ENCODE measurements around the gene GNAZ. TPM values are rescaled to one million over a fixed set of nuclear protein-coding genes. Genes with fewer than 3 reads are reported as not detected.

GNAZ gene
- total and polyA plus RNA-seq, 8 donors: 1.7 to 4.7 (median 3.9) TPM

DNA sequence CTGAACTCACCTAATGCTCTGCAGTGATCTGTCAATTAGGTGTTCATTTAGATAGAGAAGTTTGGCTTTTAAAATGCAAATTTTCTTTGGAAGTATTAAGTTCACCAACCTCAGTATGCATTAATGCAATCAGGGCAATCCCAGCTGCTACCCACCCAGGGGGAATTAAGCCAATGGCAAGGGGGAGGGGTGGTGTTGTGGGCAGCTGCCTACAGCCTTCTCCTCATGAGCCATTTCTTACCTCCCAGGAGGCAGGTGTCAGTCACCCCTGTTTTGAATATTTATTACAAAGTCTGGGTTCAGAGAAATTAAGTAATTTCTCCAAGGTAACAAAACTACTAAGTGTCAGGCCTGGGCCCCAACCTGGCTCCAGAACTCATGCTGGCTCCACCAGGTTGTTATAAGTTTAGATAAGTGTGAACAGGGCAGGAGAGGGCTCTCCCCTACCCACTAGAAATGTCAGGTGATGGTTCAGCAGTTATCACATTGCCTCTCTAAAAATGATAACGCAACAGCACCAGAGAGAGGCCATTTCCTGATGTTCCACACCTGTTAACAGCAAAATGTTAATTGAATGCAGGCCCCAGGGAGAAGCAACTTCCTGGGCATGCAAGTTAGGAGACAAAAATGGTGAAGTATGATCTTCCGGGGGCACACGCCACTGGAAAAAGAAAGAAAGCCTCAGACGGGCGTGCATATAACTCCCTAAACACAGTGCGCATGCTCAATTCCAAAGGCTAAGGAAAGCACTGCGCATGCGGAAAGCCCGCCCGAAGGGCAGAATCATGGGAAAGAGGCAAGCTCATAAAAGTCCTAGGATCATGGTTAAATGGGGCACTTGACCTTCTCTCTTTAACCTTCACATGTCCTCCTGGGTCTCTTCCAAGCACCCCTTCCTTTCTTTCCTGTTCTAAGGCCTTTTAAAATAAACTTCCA is 35.4 kb upstream of the GNAZ start:
- no peak for ATAC-seq
- intact Hi-C loops (cut with DNase I): no loop called here
- H3K27me3 ChIP-seq: peaks cover 0 to 5% of the 10 kb centered on the region in 2 donors

GRCh38 chr22:23035557-23036277 is 34.6 kb upstream of the GNAZ start:
- intact Hi-C loops (cut with DNase I): no loop called here
- Histone ChIP-seq H3K4me1 (no peaks in the 10 kb centered on the region), H3K4me3 (no peak overlapping the region), H3K9me3 (no peaks in the 10 kb centered on the region), H3K27me3 (peaks cover 0 to 5% of the 10 kb centered on the region in 2 donors), H3K27ac (no peak overlapping the region), H3K36me3 (no peaks in the 10 kb centered on the region)
- DNase-seq: no peak
- TF ChIP-seq, protein P1, sequence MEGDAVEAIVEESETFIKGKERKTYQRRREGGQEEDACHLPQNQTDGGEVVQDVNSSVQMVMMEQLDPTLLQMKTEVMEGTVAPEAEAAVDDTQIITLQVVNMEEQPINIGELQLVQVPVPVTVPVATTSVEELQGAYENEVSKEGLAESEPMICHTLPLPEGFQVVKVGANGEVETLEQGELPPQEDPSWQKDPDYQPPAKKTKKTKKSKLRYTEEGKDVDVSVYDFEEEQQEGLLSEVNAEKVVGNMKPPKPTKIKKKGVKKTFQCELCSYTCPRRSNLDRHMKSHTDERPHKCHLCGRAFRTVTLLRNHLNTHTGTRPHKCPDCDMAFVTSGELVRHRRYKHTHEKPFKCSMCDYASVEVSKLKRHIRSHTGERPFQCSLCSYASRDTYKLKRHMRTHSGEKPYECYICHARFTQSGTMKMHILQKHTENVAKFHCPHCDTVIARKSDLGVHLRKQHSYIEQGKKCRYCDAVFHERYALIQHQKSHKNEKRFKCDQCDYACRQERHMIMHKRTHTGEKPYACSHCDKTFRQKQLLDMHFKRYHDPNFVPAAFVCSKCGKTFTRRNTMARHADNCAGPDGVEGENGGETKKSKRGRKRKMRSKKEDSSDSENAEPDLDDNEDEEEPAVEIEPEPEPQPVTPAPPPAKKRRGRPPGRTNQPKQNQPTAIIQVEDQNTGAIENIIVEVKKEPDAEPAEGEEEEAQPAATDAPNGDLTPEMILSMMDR (IDR thresholded peaks at IDR 0.05): no peak
- ATAC-seq: no peak

More for the DNA sequence above, 35.4 kb upstream of the GNAZ start:
- H3K36me3 ChIP-seq: no peaks in the 10 kb centered on the region
- no peaks in the 10 kb centered on the region for H3K9me3 ChIP-seq
- TF ChIP-seq, protein P1 (IDR thresholded peaks at IDR 0.05): no peak
- no peak overlapping the region for H3K27ac ChIP-seq
- H3K4me1 ChIP-seq: no peaks in the 10 kb centered on the region
- no peak overlapping the region for H3K4me3 ChIP-seq
- no peak for DNase-seq

- Histone ChIP-seq H3K36me3 (no peaks in the 10 kb centered on the region), H3K4me1 (no peaks in the 10 kb centered on the region), H3K27ac (no peak overlapping the region), H3K4me3 (no peak overlapping the region), H3K27me3 (peaks cover 0 to 5% of the 10 kb centered on the region in 2 donors), H3K9me3 (no peaks in the 10 kb centered on the region)
- TF ChIP-seq, protein P1 (IDR thresholded peaks at IDR 0.05): no peak
- DNase-seq (no peak), ATAC-seq (no peak)
- intact Hi-C loops (cut with DNase I): no loop called here
These were observed 33.5 kb upstream of the GNAZ start for GRCh38 chr22:23036684-23037428.

DNA sequence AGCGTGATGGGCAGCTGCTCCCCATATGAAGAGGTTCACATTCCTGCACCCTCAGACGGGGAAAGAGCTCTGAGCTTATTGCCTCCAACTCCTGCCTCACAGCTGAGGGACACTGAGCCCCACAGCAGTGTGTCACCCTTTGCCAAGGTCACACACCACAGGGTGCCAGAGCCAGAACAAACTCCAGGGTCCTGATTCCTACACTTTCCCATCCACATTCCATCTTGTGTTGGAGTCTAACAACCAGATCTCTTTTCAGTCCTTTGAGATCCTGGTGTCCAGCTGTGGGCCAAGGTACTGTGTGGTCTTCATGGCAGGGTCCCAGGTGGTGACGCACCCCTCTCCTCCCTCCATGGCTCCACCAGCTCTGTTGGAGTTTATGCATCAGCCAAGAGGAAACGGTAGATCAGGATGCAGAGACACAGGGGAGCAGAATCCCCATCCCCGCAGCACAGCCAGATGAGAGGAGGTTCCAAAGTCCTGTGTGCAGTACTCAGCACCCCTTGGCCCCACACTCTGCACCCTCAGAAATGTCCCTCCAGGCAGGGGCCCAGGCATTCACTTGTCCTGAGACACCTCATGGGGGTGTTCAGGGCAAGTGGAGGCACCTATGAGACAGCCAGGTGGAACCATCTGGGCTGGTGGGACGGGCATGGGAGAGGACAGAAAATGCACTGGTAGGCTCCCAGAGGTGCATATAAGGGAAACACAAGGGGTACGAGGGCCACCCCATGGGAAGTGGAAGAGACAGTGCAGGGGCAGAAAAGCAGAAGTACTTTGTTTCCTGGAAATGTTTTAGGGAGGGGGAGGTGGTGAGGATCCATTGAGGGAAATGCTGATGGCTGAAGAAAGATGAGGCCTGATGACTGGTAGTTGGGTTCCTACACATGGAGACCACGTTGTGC is 32.6 kb upstream of the GNAZ start:
- no peak overlapping the region for H3K27ac ChIP-seq
- no peaks in the 10 kb centered on the region for H3K9me3 ChIP-seq
- intact Hi-C loops (cut with DNase I): no loop called here
- H3K4me3 ChIP-seq: no peak overlapping the region
- H3K4me1 ChIP-seq: no peaks in the 10 kb centered on the region
- TF ChIP-seq, protein P1 (IDR thresholded peaks at IDR 0.05): no peak
- no peaks in the 10 kb centered on the region for H3K36me3 ChIP-seq
- no peak for DNase-seq
- ATAC-seq: no peak
- peaks cover 0 to 5% of the 10 kb centered on the region in 2 donors for H3K27me3 ChIP-seq
